ENCODE results near the gene IGDCC3.
A peak's percentile ranks its signal among the peaks of the same experiment; 100 is the strongest.
"Not testable (repeated sequence)": the region's sequence is repeated elsewhere in the genome, so short reads cannot be mapped to it uniquely, and the experiment has no call there.

Gene IGDCC3

DNA sequence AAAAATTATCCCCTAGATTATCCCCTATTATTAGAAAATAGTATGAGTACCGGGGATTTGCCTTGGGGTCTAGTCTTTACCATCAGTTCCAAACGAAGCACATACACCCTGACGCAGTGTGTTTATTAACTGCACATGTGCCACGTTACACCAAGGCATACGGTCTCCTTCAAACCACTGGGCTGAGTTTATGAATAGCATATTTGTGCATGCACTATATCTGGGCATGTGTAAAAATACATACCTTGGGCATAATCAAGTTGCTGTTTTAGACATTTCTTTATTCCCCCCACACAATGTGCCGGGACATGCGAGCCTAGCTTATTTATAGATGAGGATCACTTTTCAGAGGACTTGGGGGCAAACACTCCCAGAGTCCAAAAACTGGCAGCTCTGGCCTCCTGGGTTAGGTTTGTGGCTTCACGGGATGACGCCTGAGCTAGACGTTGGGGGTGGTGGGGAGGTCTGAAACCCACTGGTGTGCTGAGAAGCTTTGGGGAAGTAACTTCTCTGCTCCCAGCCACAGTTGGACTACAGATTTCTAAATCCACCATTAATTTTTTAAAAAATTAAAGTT lies 28.7 kb upstream of the IGDCC3 start:
- no peak for DNase-seq (ENCODE audit: low read depth)

DNA sequence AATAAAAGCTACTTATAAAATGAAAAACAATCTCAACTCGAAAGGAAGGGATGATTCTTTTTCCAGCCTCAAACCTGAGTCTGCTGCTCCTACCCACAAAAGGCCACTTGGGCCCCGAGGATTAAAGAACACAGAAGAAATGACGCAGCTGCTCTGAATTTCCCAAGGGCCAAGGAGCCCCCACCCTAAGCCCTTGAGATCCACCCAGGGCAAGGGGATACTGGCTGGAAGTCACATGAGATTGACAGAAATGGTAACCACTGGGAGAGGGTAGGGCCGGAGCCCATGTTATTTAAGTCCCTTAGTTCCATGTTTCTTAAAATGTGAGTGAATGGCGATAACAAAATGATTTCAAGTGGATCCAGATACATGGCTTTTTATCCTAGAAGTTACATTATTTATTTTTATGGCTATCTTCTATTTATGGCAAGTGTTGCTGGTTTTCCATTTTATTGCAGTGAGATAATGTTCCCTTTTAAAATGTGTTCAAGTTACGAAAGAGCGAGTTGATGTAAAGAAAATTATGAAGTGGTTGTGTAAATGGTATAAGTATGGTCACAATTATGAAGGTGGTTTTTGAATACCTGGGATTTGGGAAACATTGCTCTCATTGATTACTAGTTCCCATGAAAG lies 28.1 kb upstream of the IGDCC3 start:
- no peak for DNase-seq (ENCODE audit: low read depth)

DNA sequence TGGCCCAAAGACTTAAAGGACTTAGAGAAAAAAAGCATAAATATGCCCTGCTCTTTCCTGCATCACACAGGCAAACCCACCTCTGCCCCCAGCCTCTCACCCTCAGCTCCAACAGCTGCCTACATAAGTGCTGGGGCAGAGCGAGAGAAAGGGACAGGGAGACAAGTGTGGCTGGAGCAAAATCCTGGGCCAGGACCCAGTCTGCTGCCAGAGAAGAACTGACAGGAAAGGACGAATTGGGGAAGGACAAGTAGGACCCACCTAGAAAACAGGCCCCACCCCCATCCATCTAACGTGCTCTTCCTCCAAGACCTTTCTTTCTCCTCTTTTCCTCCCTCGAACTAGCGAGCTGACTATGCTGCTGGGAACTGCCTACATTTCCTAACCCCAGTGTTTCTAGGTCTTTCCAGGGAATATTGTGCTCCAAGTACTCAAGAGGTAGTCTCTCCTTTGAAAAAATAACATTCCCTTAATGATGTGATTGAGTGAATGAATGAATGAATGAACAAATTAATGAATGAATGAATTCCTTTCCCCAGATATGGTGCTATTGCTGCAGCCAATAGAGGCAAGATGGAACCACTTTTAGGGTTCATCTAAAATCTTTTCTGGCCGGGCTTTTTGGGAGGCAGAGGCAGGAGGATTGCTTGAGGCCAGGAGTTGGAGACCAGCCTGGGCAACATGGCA lies 26.5 kb upstream of the IGDCC3 start:
- DNase-seq (ENCODE audit: low read depth) = no peak

DNA sequence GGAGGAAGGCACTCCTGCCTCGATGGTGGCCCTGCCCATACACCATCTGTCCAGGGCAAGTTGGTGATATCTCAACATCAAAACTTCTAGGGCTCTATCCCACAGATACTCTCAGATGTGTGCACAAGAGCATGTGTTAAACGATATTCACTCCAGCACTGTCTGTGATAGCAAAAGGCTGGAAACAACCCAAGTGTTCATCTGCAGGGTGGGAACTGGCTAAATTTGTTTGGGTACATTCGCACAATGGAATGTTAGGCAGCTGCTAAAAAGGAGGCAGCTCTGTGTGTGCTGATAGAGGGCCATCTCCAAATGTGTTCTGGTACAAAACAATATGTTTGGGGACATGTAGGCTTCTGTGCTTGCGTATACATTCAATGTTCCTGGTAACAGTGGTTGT lies 25.2 kb upstream of the IGDCC3 start:
- DNase-seq (ENCODE audit: low read depth) = no peak

DNA sequence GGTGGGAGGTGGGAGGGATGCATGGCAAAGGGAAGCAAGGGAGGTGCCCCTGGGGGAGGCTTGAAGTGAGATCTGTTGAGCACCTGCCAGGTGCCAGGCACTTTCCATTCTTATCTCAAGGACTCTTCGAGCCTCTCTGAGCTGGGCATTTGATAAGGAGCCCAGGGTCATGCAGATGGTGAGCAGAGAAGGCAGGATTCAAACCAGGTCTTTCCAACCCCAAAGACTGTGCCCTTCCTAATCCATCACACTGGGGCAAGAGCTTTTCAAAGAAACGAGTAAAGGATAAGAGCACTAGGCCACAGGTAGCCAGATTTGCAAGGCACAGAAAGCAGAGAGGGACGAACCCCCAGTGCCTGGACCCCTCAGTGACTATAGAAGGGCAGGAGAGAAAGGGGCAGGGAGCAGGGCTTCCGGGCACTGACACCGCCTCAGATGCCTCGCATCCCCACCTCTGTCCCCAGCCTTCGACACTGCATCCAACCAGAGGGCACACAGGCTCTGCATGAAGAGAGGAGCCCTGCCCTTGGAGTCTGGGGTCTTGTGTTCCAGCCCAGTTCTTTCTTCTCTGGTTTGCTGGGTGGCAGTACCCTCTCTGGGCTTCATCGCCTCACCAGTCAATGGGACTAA lies 23.9 kb upstream of the IGDCC3 start:
- no peak for DNase-seq (ENCODE audit: low read depth)

DNA sequence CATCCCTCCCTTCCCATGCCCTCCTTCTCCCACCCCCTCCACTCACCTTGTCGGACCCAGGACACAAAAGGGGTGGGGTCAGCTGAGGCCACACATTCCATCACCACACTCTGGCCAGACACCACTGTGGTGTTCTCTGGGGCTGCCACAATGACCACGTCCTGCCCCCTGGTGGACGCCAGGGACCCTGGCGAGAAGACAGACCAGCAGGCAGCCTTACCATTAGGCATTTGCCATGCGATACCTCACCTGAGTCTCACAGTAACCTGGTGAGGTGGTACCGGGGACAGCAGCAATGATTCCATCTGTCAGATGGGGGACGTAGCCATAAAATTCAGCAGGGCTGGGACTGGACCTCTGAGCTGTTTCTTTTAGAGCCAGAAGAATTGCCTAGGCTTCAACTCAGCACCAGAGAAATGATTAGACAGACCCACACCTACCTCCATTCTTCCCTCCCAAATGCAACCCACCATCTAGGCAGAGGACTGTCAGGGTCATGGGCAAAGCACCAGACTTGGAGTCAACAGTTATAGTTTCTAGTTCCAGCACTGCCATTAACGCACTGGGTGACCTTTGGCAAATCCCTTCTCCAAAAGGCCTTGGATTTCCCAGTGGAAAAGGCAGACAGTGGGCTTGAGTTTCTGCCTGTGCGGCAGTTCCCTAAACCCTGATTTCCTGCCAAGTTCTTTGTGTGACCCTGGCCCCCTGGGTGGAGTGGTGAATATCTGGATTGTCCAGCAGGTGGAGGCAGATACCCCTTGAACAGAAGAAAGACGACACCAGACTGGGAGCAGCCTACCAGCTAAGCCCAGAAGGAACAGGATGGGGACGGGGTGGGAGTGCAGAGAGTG lies 23.2 kb upstream of the IGDCC3 start:
- DNase-seq (ENCODE audit: low read depth) = peak; percentile 66

DNA sequence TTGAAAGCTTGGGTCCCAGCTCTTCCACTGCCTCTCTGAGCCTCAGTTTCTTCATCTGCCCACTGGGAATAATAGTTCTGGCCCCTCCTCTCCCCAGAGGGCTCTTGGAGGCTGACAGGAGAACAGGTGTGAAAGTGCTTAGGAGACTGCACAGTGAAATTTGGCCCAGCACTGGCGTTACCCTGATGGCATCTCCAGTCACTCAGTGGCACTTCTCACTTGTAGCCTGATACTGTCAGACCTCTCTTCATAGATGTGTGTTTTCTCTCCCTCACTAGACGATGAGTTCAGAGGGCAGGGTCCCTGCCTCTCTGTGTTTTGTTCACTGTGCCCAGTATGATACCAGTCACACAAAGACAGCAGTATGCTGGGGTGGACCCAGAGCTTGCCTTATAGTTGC lies 22.2 kb upstream of the IGDCC3 start:
- DNase-seq (ENCODE audit: low read depth) = no peak

DNA sequence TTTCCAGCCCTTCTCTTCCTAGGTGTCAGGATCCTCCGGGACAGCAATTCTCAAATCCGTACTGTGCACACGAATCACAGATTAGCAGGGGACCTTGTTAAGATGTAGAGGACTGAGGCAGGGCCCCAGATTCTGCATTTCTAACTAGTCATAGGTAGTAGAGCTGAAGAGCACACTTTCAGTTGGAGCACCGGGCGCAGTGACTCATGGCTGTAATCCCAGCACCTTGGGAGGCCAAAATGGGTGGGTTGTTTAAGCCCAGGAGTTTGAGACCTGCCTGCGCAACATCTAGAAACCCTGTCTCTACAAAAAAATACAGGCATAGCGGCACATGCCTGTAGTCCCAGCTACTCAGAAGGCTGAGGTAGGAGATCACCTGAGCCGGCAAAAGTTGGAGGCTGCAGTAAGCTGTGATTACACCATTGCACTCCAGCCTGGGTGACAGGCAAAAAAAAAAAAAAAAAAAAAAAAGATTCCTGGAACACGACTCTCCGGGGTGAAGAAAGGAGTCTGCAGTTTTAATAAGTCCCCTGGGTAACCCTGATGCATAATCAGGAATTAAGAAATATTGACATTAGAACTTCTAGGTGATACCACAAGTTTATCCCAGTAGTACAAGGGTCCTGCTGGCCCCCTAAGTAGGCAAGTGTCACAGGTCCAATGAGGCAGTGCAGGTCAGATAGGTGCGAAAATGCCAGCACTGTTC lies 21.4 kb upstream of the IGDCC3 start:
- no peak for DNase-seq (ENCODE audit: low read depth)

DNA sequence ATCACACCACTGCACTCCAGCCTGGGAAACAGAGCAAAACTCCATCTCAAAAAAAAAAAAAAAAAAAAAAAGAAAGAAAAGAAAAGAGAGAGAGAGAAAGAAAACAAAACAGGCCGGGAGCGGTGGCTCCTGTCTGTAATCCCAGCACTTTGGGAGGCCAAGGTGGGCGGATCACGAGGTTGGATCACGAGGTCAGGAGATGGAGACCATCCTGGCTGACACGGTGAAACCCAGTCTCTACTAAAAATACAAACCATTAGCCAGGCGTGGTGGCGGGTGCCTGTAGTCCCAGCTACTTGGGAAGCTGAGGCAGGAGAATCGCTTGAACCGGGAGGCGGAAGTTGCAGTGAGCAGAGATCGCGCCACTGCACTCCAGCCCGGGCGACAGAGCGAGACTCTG lies 20.7 kb upstream of the IGDCC3 start:
- DNase-seq (ENCODE audit: low read depth) = not testable (repeated sequence)

DNA sequence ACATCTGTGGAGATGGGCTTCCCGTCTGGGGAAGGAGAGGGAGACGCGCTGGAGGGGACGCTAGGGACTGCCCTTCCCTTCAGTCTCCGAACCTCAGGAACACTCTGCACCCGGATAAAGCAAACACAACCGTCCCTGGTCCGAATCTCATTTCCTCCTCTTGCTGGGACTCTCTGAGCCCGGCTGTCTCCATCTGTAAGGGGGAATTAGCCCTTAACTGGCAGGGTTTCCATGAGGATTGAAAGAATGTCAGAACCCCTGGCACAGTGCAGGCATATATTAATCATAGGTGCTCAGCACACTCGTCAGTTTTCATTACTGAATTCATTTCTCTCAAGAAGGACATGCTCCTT lies 19.1 kb upstream of the IGDCC3 start:
- no peak for DNase-seq (ENCODE audit: low read depth)

DNA sequence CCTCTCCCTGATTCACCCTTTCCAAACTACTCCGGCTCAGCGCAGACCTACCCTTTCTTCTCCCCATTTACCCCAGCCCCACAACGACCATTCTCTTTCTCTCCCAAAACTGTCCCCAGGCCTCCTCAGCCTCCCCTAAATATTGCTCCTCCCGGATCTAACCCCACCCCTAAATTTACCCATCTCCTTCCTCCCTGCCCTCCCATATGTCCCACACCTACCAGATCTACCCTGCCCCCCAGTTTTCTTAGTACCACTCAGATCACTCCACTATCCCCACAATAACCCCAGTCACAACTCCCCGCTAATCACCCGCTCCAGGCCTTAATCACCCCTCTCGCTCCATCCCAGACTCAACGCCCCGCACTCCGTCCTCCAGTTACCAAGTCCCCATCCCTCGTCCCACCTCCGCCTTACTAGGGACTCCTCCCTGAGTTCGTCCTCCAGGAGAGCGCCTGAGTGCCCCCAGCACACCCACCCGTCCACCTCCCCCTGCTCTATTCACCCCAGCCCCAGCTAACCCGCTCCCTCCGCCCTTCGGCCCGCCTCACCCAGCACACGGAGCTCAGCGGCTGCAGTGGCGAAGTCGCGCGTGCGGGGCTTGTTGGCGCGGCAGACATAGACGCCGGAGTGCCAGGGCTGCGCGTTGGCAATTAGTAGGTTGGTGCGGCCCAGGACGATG lies 18.6 kb upstream of the IGDCC3 start:
- no peak for DNase-seq (ENCODE audit: low read depth)

DNA sequence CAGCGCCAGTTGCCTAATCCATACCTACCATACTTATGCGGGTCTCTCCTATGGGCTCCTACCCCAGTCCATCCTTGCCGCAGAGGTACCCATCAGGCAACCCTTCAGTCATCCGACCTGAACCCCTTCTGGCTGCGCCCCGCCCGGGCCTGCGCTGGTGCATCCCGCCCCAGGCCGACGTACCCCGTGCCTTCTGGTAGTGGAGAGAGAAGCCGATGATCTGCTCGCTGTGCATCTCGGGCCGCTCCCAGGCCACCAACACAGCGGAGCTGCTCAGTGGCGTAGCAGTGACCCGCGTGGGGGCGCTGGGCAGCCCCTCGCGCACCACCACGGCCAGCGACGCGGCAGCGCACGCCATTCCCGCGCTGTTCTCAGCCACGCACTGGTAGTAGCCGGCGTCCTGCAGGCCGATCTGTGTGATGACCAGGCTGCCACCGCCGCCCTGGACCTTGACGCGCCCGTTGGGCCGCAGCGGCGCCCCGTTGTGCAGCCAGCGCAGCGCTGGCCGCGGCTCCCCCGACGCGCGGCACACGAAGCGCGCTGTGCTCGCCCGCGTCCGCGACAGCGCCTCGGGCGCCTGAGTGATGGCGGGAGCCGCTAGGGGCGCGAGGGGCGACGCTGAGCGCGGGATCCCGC lies 17.9 kb upstream of the IGDCC3 start:
- no peak for DNase-seq (ENCODE audit: low read depth)

DNA sequence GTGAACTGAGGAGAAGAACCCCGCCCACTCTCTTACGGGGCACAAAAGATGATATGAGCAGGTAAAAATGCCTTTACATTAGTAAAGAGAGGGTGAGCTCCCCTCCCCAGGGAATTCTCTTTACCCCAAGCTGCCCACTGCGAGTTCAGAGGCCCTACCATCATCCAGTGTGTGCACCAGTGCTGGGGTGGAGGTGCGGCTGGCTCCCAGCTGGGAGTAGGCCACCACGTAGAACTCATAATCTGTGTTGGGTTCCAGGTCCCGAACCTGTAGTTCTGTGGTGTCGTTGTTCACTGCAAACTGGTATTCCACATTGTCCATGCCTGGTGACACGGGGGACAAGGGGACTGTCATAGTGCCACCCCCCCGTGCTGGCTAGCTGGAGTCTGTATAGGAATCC lies 17.1 kb upstream of the IGDCC3 start:
- DNase-seq (ENCODE audit: low read depth) = no peak

DNA sequence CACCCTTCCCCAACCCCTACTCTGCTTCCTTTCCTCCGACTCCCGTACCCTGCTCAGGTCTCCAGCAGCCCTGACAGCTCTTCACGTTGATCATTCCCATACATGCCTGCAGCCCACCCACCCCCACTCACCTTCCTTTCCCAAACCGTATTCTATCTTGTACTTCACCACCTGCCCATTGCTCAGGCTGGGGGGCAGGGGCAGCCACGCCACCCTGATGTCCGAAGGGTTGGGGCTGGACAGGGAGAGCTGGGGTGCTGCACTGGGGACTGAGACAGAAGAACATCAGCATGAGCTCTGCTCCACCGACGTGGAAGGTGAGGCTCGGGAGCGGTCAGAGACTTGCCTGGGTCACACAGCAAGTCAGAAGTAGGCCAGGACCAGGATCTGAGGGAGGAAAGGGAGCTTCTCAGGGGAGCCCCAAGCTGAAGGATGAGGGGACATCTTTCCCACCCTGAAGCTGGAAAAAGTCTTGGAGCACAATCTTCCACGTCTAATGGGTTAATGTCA lies 16.5 kb upstream of the IGDCC3 start:
- DNase-seq (ENCODE audit: low read depth) = no peak

DNA sequence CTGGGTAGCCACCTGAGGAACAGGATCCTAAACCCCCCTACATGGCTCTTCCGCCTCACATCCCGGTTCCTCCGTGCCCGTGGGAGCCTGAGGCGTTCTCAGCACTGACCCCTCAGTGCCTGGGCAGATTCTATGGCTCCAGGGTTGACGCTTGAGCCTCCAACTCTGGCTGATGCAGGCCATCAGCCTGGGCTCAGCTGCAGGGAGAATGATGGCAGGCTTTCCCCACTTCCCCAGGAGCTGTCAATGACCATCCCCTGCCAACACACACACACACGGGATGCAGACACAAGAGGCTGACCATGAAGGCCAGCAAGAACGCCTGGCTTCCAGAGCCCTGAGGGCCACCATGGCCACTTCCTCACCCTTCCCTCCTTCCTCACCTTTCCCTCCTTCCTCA lies 15.8 kb upstream of the IGDCC3 start:
- DNase-seq (ENCODE audit: low read depth) = no peak

DNA sequence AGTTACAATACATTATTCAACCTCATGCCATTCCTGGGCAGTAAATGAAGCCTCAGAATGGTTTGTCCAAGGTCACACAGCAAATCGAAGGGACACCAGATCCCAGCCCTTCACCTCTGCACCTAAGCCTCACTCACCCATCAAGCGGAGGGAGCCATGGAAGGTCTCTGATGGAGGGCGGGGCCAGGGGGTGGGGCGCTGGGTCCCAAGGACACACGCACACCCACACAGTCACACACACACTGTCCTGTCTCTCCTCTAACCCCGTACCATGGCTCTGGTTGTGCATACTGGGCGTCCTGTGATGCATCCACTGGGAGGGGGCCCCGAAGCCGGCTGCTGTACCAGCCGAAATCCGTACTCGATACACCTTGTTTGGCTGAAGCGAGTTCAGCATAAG lies 15.3 kb upstream of the IGDCC3 start:
- no peak for DNase-seq (ENCODE audit: low read depth)

DNA sequence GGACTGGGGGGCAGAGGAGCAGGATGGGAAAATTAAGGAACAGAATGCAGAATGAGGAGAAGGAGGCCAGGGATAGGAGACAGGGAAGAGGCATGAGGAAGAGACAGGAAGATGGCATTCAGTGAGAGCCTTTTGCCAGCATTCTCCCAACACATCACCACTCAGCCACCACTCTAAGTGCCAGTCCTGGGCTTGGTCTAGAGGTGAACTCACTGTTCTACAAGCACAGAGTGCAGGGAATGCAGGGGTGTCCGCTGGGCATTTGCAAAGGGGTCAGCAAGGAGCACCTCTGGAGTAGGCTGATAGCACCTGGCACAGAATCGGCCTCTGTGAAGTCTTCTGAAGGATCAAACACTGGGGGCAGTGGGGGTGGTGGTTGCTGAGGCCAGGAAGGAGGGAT lies 14.6 kb upstream of the IGDCC3 start:
- no peak for DNase-seq (ENCODE audit: low read depth)

DNA sequence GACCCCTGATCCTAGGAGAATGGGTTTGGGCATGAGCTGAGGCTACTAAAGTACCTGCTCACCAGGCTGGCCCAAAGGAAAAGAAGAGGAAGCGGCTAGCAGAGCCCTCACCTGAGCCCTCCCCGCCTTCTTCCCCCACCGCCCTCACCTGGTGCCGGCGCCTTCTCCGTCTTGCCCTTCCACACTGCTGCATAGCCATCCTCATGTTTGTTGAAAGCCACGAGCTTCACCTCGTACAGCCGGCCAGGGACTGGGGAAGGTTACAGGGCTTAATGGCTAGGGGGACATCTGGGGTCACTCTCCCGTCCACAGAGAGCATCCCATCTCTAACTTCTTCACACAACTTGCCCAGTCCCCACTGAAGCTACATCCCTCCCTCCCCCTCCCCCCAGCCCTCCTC lies 13.9 kb upstream of the IGDCC3 start:
- DNase-seq (ENCODE audit: low read depth) = no peak

DNA sequence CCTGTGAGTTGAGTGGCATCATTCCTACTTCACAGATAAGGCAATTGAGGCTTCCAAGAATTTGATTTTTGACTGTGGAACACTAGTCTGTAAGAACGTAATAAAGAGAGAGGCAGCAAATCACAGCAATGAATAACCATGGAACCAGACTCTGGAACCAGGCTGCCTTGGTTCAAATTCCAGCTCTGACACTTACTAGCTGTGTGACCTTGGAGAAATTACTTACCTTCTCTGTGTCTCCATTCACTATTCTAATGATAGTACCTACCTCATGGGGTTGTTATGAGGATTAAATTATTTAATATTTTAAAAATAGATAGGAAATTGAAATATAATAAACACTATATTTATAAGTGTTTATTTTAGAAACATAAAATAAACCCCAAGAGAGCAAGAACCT lies 12.6 kb upstream of the IGDCC3 start:
- no peak for DNase-seq (ENCODE audit: low read depth)

DNA sequence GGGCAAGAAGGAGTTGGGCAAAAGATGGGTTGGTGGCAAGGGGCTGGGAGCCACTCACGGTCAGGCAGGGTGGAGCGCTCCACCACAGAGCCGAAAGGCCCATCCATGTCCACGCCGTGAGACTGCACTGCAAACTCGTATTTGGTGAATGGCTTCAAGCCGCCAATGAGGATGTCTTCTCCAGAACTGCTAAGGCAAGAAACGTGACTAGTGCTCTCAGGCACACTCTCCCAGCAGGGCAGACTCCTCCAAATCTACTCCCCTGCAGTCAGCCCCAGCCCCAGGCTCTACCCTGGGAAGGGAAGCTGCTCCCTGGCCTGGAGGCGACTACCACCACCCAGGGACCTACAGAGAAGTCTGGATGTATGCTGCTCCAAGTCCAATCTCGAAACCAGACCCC lies 11.4 kb upstream of the IGDCC3 start:
- DNase-seq (ENCODE audit: low read depth) = no peak
